Activated CD4-positive, alpha-beta T cell treated with anti-CD3 and anti-CD28 coated beads, Interleukin-2, amount 50 U/mL, for 48 hours (primary cell): ENCODE results near the gene ANKRD30A.
"Not testable (repeated sequence)": the region's sequence is repeated elsewhere in the genome, so short reads cannot be mapped to it uniquely, and the experiment has no call there.

Source experiments
- DNase-seq, 2 experiments: peaks; one replicate each; pipeline ENCODE4 v3.0.0-alpha.2; 2020

ANKRD30A gene

GRCh38 chr10:37269554-37270256 lies 144.3 kb downstream of the ANKRD30A start:
- no peak for DNase-seq

DNA sequence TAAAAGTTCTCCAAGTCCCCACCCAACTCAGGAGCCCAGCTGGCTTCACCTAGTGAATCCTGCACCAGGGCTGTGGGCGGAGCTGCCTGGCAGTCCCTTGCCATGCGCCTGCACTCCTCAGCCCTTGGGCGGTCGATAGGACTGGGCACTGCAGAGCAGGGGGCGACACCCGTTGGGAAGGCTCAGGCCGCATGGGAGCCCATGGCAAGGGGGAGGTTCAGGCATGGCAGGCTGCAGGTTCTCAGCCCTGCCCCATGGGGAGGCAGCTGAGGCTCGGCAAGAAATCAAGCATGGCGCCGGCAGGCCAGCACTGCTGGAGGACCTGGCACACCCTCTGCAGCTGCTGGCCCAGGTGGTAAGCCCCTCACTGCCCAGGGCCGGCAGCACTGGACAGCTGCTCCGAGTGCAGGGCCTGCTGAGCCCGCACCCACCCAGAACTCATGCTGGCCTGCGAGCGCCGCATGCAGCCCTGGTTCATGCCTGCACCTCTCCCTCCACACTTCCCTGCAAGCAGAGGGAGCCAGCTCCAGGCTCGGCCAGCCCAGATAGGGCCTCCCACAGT lies 149.9 kb downstream of the ANKRD30A start:
- no peak for DNase-seq

DNA sequence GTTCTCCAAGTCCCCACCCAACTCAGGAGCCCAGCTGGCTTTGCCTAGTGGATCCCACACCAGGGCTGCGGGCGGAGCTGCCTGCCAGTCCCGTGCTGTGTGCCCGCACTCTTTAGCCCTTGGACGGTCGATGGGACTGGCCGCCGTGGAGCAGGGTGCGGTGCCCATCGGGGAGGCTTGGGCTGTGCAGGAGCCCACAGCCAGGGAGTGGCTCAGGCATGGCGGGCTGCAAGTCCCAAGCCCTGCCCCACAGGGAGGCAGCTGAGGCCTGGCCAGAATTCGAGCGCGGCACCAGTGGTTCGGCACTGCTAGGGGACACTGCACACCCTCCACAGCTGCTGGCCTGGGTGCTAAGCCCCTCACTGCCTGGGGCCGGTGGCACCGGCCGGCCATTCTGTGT lies 159.7 kb downstream of the ANKRD30A start:
- DNase-seq = no peak

DNA sequence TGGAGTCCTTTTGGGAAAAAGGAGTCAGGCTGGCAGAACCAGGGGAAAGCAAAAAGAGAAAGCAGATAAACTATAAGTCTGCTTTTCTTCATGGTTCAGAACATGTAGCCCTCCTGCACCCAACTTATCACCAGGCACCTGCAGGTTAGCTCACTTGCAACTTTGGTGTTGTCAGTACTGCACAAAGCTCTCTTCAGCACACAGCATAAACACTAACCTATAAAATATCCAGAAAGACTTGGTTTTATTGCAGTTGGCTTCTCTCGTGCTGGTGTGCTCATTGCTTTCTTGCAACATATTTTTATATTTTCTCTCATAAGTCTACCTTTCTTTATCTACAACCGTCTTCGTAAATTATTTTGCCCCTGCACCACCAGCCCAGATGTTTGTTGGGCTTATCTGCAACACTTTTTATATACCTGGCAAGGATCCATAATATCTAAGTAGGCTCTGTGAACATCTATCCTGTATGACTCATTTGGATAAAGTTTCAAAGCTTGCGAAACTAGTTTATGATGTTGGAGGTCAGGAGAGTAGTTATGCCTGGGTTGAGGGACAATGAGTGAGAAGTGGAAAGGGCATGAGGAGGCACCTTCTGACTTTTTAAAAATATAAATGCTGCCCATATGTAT lies 164.6 kb downstream of the ANKRD30A start:
- DNase-seq = no peak

DNA sequence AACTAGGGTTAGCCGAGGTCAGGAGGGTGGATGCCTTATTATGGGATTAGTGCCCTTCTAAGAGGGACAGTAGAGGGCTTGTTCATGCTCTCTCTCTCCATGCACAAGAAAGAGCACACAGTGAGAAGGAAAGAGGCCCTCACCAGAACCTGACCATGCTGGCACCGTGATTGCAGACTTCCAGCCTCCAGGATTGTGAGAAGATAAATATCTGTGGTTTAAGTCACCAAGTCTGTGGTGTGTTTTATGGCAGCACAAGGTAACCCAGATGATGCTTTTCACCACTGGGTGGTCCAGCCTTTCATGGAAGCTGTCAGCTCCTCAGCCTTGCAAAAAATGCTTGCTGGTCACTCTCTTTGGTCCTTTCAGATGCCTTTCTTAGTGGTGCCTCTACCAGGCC lies 175.9 kb downstream of the ANKRD30A start:
- no peak for DNase-seq

- no peak for DNase-seq
Measured at GRCh38 chr10:37304036-37304435, 178.6 kb downstream of the ANKRD30A start.

DNA sequence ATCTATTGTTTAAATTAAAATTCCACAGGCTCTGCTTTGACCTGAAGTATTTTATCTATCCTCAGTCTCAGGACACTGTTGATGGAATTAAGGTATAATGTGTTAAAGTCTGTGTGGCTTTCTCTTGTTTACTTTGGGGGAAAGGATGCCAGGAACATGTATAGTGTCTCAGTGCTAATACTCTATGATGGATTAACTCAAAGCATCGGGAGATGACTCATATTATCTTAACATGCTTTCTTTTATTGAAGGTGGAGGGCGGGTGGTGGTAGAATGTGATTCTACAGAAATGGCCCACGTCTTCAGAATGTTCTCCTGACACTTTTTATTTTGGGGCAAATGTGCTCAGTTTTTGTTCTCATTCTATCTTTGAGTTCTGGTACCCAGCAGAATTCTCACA lies 189.0 kb downstream of the ANKRD30A start:
- no peak for DNase-seq

- no peak for DNase-seq
Measured at GRCh38 chr10:37314862-37315261, 189.5 kb downstream of the ANKRD30A start.

DNA sequence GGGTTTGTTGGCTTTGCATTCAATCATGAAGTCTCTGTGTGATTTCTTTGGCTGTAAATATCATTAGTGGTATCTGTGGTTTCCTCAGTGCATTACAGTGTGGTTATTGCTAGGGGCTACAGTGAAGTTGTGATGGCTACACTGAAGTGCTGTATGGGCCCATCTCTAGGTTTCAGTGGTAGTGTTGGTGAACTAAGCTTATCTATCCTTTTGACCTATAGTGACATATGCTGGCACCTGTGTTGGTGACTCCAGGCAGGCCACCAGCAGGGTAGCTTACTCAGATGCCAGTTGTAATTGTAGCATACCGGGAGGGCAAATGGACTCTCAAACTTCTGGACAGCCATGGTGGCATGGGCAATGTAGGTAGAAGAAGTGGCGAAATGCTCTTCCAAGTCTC lies 219.0 kb downstream of the ANKRD30A start:
- no peak for DNase-seq

- DNase-seq = no peak
Measured at GRCh38 chr10:37379991-37380390, 254.6 kb downstream of the ANKRD30A start.

DNA sequence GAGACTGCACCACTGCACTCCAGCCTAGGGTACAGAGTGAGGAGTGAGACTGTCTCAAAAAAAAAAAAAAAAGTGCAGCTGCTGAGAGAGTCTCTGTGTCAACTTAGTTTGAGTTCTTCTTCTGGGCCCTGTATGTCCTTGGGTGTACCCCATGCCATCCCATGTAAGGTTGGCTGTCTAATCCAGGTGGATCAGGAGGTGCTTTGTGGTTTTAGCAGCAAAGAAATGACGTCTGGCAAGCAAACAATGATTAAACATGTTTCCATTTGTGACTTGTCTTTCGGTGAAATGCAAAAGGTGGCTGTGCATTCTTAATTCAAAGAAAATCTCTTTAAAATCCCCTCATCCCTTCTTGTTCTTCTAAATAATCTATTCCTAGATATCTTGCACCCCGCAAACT lies 255.9 kb downstream of the ANKRD30A start:
- no peak for DNase-seq

DNA sequence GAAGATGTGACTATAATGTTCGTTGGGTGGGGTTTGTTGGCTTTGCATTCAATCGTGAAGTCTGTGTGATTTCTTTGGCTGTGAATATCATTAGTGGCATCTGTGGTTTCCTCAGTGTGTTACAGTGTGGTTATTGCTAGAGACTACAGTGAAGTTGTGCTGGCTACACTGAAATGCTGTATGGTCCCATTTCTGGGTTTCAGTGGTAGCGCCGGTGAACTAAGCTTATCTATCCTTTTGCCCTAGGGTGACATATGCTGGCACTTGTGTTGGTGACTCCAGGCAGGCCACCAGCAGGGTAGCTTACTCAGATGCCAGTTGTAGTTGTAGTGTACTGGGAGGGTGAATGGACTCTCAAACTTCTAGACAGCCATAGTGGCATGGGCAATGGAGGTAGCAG lies 259.5 kb downstream of the ANKRD30A start:
- no peak for DNase-seq

DNA sequence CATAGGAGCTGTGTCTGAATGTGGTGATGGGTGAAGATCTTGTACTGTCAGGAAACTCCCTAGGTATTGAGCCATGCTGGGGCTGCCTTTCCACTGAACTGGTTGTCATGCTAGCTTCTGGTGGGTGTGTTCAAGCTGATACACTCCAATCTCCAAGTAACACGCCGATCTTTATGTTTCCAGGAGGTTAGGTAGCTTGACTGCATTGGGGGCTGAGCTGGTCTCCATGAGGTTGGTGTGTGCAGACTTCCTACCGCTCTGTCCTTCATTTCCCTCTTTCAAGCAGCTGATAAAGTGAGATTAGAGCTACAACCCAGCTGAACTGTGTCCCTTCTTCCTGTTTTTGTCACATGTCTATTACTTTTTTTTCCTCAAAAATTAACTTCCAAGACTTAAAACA lies 265.5 kb downstream of the ANKRD30A start:
- no peak for DNase-seq

GRCh38 chr10:37400774-37401173 lies 275.4 kb downstream of the ANKRD30A start:
- not testable (repeated sequence) for DNase-seq

- DNase-seq = no peak
Measured at GRCh38 chr10:37401225-37401624, 275.8 kb downstream of the ANKRD30A start.

DNA sequence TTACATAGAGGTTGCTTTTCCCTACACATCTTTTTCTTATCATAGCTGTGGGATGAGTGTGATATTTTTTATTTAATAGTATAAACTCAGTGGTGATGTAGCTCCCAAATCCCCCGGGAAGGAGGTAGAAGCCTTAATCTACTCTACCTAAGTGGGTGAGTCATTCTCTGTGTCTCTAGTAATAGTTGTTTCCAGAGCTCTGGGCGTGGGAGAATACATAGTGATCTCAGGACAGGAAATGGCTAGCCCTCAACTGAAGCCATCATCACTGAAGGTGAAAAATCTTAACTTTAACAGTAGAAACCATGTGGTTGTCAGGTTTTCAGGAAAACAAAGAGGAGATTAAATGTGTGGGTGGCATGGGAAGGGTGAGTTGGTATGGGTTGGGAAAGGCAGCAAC lies 278.4 kb downstream of the ANKRD30A start:
- DNase-seq = no peak
